Measurements from ENCODE around the gene PPP6R2.

Gene PPP6R2

GRCh38 chr22:50488006-50488677 is 145.0 kb downstream of the PPP6R2 start:
- no peak for DNase-seq
- no peak overlapping the region for H3K27ac ChIP-seq (ENCODE audit: insufficient read depth in 1 of 2, low read depth in 1 of 2, low read length in 2 of 2, poor library complexity in 1 of 2, severe bottlenecking in 2 of 2)
- H3K9me3 ChIP-seq (ENCODE audit: control extremely low read depth in 1 of 5, control insufficient read depth in 4 of 5, insufficient read depth in 2 of 5, low read depth in 1 of 5, low read length in 4 of 5) = no peaks in the 10 kb centered on the region
- CTCF ChIA-PET = no interaction called here
- POLR2A ChIA-PET = no interaction called here
- H3K27me3 ChIP-seq (replicated peaks in 2 of 5; ENCODE audit: control insufficient read depth in 4 of 5, insufficient read depth in 5 of 5, low read length in 4 of 5) = peaks cover 0 to 5% (median 2%) of the 10 kb centered on the region in 5 experiments
- no peaks in the 10 kb centered on the region for H3K36me3 ChIP-seq (ENCODE audit: control insufficient read depth in 4 of 4, insufficient read depth in 4 of 4, low read length in 3 of 4)
- 93% methylated on average over 5 of the region's 18 CpGs for WGBS (ENCODE audit: insufficient coverage)
- H3K4me1 ChIP-seq (ENCODE audit: control extremely low read depth in 1 of 4, control insufficient read depth in 4 of 4, insufficient read depth in 4 of 4, low read length in 3 of 4) = peaks cover 0 to 18% (median 14%) of the 10 kb centered on the region in 4 experiments
- no peak overlapping the region for H3K4me3 ChIP-seq (ENCODE audit: control insufficient read depth in 1 of 7, extremely low read depth in 1 of 7, insufficient read depth in 4 of 7, low read depth in 2 of 7, low read length in 6 of 7)

- no peaks in the 10 kb centered on the region for H3K27me3 ChIP-seq (replicated peaks in 2 of 5; ENCODE audit: control insufficient read depth in 4 of 5, insufficient read depth in 5 of 5, low read length in 4 of 5)
- WGBS (ENCODE audit: insufficient coverage) = 86% methylated on average over 8 of the region's 19 CpGs
- H3K36me3 ChIP-seq (ENCODE audit: control insufficient read depth in 4 of 4, insufficient read depth in 4 of 4, low read length in 3 of 4) = no peaks in the 10 kb centered on the region
- no peaks in the 10 kb centered on the region for H3K9me3 ChIP-seq (ENCODE audit: control extremely low read depth in 1 of 5, control insufficient read depth in 4 of 5, insufficient read depth in 2 of 5, low read depth in 1 of 5, low read length in 4 of 5)
- DNase-seq = no peak
- ChIA-PET CTCF (no interaction called here), POLR2A (no interaction called here)
- H3K27ac ChIP-seq (ENCODE audit: insufficient read depth in 1 of 2, low read depth in 1 of 2, low read length in 2 of 2, poor library complexity in 1 of 2, severe bottlenecking in 2 of 2) = no peak overlapping the region
- peaks cover 0 to 18% (median 14%) of the 10 kb centered on the region in 4 experiments for H3K4me1 ChIP-seq (ENCODE audit: control extremely low read depth in 1 of 4, control insufficient read depth in 4 of 4, insufficient read depth in 4 of 4, low read length in 3 of 4)
- no peak overlapping the region for H3K4me3 ChIP-seq (ENCODE audit: control insufficient read depth in 1 of 7, extremely low read depth in 1 of 7, insufficient read depth in 4 of 7, low read depth in 2 of 7, low read length in 6 of 7)
Measured at GRCh38 chr22:50488886-50489285, 145.8 kb downstream of the PPP6R2 start.

- H3K9me3 ChIP-seq (ENCODE audit: control extremely low read depth in 1 of 5, control insufficient read depth in 4 of 5, insufficient read depth in 2 of 5, low read depth in 1 of 5, low read length in 4 of 5) = no peaks in the 10 kb centered on the region
- DNase-seq = no peak
- POLR2A ChIA-PET = no interaction called here
- peaks cover 0 to 18% (median 14%) of the 10 kb centered on the region in 4 experiments for H3K4me1 ChIP-seq (ENCODE audit: control extremely low read depth in 1 of 4, control insufficient read depth in 4 of 4, insufficient read depth in 4 of 4, low read length in 3 of 4)
- WGBS (ENCODE audit: insufficient coverage) = 95% methylated on average over 23 of the region's 31 CpGs
- H3K27ac ChIP-seq (ENCODE audit: insufficient read depth in 1 of 2, low read depth in 1 of 2, low read length in 2 of 2, poor library complexity in 1 of 2, severe bottlenecking in 2 of 2) = no peak overlapping the region
- no peaks in the 10 kb centered on the region for H3K36me3 ChIP-seq (ENCODE audit: control insufficient read depth in 4 of 4, insufficient read depth in 4 of 4, low read length in 3 of 4)
- H3K4me3 ChIP-seq (ENCODE audit: control insufficient read depth in 1 of 7, extremely low read depth in 1 of 7, insufficient read depth in 4 of 7, low read depth in 2 of 7, low read length in 6 of 7) = no peak overlapping the region
- H3K27me3 ChIP-seq (replicated peaks in 2 of 5; ENCODE audit: control insufficient read depth in 4 of 5, insufficient read depth in 5 of 5, low read length in 4 of 5) = no peaks in the 10 kb centered on the region
- CTCF ChIA-PET = interaction anchor here (1.2 to 1.6 kb wide), 2 partner anchors 12 to 17 kb away, joined by 3 to 4 read pairs; no protein-coding TSS in a partner anchor
Measured at GRCh38 chr22:50489363-50490243, 146.5 kb downstream of the PPP6R2 start.

- H3K9me3 ChIP-seq (ENCODE audit: control extremely low read depth in 1 of 5, control insufficient read depth in 4 of 5, insufficient read depth in 2 of 5, low read depth in 1 of 5, low read length in 4 of 5) = no peaks in the 10 kb centered on the region
- peaks cover 0 to 12% (median 10%) of the 10 kb centered on the region in 4 experiments for H3K4me1 ChIP-seq (ENCODE audit: control extremely low read depth in 1 of 4, control insufficient read depth in 4 of 4, insufficient read depth in 4 of 4, low read length in 3 of 4)
- no peaks in the 10 kb centered on the region for H3K27me3 ChIP-seq (replicated peaks in 2 of 5; ENCODE audit: control insufficient read depth in 4 of 5, insufficient read depth in 5 of 5, low read length in 4 of 5)
- ChIA-PET CTCF (interaction anchor here (0.6 to 2.6 kb wide), 5 partner anchors 10 to 673 kb away, joined by 3 to 9 read pairs (median 4); no protein-coding TSS in a partner anchor), POLR2A (interaction anchor here (0.6 kb wide), 1 partner anchor 46 kb away, joined by 3 read pairs; no protein-coding TSS in a partner anchor)
- WGBS (ENCODE audit: insufficient coverage) = 28% methylated on average over 23 of the region's 27 CpGs
- DNase-seq = peak; percentile 31 to 69 (median 69)
- no peak overlapping the region for H3K27ac ChIP-seq (ENCODE audit: insufficient read depth in 1 of 2, low read depth in 1 of 2, low read length in 2 of 2, poor library complexity in 1 of 2, severe bottlenecking in 2 of 2)
- H3K36me3 ChIP-seq (ENCODE audit: control insufficient read depth in 4 of 4, insufficient read depth in 4 of 4, low read length in 3 of 4) = no peaks in the 10 kb centered on the region
- H3K4me3 ChIP-seq (ENCODE audit: control insufficient read depth in 1 of 7, extremely low read depth in 1 of 7, insufficient read depth in 4 of 7, low read depth in 2 of 7, low read length in 6 of 7) = peak overlapping the region in 2 of 7 experiments; percentile 26 to 51
Measured at GRCh38 chr22:50490531-50491308, 147.6 kb downstream of the PPP6R2 start.
